Fibroblast of lung (primary cell): Measurements from ENCODE around the gene UBE2K.

Experiments used
- CTCF ChIP-seq, 2 donors: IDR thresholded peaks in 1 of 2; conservative IDR thresholded peaks in 1 of 2; 1 replicate in 1 of 2; 2 replicates in 1 of 2; pipeline ENCODE4 v1.5.1; 2011 to 2012; ENCODE audit warnings: low read length in 2 of 2, control low read depth in 1 of 2, inconsistent platforms in 1 of 2, low read depth in 1 of 2, mild to moderate bottlenecking in 1 of 2
- EZH2 ChIP-seq: IDR thresholded peaks from 2 replicates; pipeline ENCODE4 v1.5.1; 2012; ENCODE audit warnings: low read length, control low read depth, mild to moderate bottlenecking; ENCODE audit errors: missing control alignments

GRCh38 chr4:39802005-39802404 lies 104.1 kb downstream of the UBE2K start:
- TF ChIP-seq CTCF (conservative IDR thresholded peaks at IDR 0.05 in 1 of 2, IDR thresholded peaks at IDR 0.05 in 1 of 2; ENCODE audit: low read depth in 1 of 2, low read length in 2 of 2): no peak
- TF ChIP-seq EZH2: no peak
